Measurements from ENCODE around the gene PPP1R8.

Gene PPP1R8

GRCh38 chr1:27872059-27872801 lies 41.6 kb downstream of the PPP1R8 start, which contains the start of gene THEMIS2:
Gene THEMIS2 (plus strand): TSS chr1:27872544. CDS start chr1:27872572, 28 bp downstream.
- peak; percentile 71 for DNase-seq (ENCODE audit: low read depth)

DNA sequence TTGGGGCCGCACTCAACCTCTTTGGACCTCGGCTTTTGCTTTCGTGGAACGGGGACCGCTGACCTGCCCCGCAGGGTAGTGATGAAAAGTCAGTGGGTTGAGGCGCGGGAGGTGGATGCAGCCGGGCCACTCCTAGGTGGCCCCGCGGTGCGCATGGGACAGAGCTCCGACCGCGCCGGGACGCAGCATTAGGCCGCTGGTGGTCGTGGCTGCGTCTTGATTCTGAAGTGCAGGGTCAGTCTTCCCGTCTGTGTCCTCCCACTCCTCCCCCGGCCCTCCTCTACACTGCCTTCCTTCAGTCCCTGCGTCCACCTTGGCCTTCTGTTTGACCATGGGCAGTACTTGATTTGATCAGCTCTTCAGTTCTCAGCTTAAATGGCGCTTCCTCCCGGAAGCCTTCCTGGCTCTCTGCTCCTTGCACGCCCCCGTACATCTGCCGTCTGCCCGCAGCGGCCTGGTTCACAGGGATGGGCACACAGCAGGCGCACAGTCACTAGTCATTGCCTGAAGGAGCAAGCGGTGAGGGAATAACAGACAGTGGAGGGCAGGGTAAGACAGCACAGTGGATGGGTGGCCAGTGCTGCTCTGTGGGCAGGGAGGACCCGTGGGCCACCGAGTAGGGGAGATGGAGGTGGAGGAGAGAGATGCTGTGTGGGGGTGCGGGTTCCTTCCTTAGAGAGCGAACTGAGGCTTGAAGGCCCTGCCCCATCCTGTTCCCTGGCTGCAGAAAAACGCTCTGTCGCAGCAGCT lies 42.4 kb downstream of the PPP1R8 start:
- DNase-seq (ENCODE audit: low read depth) = no peak

- no peak for DNase-seq (ENCODE audit: low read depth)
These were observed 43.2 kb downstream of the PPP1R8 start for GRCh38 chr1:27873671-27874384.

GRCh38 chr1:27876341-27877114 lies 45.9 kb downstream of the PPP1R8 start:
- DNase-seq (ENCODE audit: low read depth) = no peak

DNA sequence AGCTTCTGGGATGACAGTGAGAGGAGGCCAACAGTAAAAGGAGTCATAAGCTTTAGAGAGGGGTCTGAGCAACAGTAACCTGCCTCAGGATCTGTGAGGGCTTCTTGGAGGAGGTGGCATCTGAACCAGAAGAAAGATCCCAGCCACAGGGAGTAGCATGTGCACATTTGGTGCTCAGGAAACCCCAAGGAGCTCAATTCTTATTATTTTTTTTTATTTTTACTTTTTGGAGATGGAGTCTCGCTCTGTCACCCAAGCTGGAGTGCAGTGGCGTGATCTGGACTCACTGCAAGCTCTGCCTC lies 46.5 kb downstream of the PPP1R8 start:
- DNase-seq (ENCODE audit: low read depth) = no peak

GRCh38 chr1:27878039-27878438 lies 47.5 kb downstream of the PPP1R8 start:
- DNase-seq (ENCODE audit: low read depth) = no peak

DNA sequence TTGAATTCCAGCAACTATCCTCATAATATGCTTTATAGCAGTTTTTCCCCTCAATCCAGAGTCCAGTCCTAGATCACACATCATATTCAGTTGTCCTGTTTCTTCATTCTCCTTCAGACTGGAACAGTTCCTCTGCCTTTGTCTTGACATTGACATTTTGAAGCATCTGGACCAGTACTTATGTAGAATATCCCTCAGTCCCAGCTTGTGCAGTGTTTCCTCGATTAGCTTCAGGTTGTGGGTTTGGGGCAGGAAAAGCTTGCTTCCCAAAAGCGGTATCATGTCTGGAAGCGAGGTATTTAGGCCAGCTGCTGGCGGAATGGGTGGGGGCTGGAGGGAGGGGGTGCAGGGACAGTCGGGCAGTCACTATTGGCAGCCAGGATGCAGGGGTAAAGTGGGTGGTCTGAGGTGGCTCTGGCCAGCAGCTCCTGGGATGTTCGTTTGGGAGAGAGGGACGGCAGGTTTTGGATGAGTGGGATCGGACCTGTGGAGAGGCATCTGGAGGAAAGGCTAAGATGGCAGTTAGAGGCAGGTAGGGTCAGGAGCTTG lies 48.3 kb downstream of the PPP1R8 start:
- DNase-seq (ENCODE audit: low read depth) = no peak

- no peak for DNase-seq (ENCODE audit: low read depth)
These were observed 48.9 kb downstream of the PPP1R8 start for GRCh38 chr1:27879374-27880082.

DNA sequence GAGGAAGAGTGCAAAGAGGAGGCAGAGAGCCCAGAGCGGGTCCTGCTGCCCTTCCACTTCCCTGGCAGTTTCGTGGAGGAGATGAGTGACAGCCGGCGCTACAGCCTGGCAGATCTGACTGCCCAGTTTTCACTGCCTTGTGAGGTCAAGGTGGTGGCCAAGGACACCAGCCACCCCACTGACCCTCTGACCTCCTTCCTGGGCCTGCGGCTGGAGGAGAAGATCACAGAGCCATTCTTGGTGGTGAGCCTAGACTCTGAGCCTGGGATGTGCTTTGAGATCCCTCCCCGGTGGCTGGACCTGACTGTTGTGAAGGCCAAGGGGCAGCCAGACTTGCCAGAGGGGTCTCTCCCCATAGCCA lies 51.9 kb downstream of the PPP1R8 start:
- DNase-seq (ENCODE audit: low read depth) = no peak

DNA sequence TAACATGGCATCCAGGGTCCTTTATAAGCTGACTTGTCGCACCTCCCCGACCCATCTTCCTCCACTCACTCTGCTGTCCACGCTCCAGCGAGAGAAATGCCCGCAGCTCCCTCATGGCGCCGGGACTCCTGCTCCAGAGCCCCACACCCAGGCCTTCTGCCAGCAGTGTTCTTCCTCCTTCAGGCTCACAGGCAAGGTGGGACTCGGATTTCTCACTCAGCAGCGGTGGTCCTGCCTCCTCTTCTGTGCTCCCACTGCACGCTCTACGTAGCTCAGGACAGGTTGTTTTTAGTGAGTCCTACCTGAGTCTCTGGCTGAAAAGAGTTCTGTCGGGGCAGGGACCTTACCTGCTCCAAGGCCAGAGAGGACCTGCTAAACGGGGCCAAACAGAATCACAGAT lies 53.0 kb downstream of the PPP1R8 start:
- no peak for DNase-seq (ENCODE audit: low read depth)

GRCh38 chr1:27884006-27884954 lies 53.7 kb downstream of the PPP1R8 start:
- no peak for DNase-seq (ENCODE audit: low read depth)

GRCh38 chr1:27885114-27885528 lies 54.5 kb downstream of the PPP1R8 start:
- DNase-seq (ENCODE audit: low read depth) = no peak

DNA sequence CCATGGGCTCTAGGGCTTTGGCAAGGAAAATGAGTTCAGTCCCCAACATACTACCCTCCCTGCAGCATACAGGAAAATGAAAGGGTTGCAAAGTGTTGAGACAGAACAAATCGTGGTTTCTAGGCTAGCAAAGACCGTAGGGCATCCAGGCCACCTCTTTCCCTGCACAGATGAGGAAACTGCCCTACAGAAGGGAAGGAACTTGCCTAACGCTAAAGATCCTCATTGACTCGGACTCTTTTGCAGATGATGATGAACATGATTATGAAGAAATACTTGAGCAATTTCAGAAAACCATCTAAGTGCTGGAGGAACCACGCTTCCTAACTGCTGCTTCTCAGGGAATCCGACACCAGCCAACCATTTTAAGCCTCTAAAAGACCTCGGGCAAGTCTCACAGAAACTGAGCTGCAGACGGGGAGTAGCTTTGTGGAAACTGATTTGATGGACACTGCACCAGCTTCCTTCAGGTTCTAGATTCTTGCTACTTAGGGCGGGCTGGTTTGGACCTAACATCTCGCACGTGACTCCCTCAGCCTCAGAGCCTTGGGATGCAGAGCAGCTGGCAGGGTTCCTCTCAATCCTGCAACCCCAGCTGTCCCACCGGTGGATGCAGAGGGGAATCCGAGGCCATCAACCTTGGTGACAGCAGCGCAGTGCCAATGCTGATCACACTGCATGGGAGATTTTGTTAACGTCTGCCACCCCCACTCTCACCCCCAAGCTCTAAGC lies 55.2 kb downstream of the PPP1R8 start:
- DNase-seq (ENCODE audit: low read depth) = no peak

DNA sequence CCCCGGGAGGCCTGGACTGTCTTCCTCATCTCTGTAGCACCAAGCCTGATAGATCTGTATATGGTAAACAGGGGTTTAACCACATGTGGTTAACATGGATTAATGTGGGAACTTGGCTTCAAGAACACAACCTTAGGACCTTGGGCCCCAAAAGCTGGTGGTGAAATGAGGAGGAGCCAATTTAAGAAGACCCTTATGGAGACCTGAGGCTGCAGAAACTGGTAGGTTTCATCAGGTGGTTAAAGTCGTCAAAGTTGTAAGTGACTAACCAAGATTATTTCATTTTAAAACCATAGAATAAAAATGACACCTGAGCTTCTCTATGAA lies 55.7 kb downstream of the PPP1R8 start:
- DNase-seq (ENCODE audit: low read depth) = no peak

GRCh38 chr1:27886744-27887143 lies 56.2 kb downstream of the PPP1R8 start:
- no peak for DNase-seq (ENCODE audit: low read depth)

DNA sequence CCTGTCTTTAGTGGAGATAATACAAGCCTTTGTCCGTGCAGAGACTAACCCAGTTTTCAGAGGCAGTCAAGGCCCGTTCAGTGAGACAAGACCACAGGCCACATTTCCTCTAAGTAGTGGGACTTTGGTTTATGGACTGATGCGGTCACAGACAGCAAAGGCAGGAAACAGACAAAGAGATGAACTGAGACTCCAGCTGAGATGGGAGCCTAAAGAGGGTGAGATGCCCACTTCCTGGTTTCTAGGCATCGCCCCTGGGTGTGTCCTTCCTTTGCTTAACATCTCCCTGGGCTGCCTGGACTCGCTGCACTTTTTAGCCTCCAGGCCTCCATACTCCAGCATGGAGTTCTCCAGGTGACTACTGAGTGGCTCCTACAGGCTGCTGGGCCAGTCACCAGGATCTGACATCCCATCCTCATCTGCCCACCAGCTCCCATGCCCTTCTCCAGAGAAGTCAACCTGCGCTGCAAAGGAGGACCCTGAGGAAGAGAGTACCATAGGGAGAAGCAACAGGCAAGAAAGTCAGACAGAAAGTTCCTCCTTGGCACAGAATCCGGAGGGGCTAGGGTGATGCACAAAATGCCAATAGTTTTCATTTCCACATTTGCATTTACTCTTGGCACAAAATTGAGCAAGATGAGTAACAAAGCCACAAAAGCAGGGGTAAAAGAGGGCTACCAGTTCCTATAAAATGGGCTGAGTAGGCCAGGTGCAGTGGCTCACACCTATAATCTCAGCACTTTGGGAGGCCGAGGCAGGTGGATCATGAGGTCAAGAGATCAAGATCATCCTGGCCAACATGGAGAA lies 56.8 kb downstream of the PPP1R8 start:
- no peak for DNase-seq (ENCODE audit: low read depth)

DNA sequence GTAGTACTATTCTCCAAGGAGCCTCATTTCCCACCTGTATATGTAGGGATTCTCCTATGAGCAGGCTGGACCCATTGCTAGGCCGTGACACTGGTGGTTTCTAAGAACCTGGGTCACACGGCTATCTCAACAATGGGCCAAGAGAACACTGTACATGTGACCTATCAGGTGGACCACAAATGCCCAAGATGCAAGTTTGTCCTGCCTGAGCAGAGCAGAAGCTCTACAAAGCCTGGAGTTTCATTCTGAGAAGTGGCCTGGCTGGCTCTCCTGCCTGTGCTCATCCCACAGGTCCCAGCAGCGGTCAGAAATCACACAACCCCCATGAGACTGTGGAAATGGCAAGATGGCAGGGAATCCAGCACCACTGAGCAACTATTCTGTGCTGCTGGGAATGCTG lies 58.9 kb downstream of the PPP1R8 start:
- no peak for DNase-seq (ENCODE audit: low read depth)

DNA sequence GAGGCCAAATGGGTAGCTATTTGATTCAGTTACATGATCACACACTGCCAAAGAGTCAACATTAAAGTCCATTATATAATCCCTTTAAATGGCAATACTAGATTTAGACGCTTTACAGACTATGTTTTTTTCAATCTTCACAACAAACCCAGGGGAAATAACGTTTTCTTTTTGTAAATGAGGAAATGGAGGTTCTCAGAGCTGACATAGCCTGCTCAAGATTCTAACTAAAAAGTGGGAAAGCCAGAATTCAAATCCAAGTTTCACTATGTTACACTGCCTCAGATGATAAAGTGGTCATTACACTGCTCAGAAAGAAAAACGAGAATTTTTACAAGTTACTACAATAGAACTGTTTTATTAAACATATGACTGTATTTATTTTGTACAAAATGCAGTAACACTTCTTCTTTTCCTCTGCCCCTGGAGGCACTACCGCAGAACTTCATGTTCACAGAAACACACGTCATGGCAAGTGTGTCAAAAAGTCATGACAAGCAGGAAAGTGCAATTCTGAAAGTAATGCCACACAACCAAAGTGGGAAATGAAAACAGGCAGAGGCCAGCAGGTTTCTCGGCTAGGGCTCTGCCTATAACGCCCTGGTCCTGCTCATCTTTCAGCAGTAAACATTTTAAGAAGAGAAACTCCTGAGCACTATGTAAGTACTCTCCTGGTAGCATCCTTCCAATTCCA lies 60.8 kb downstream of the PPP1R8 start:
- no peak for DNase-seq (ENCODE audit: low read depth)
